H7 (cell line): ENCODE data around the gene PRICKLE3. TPM values are rescaled to one million over a fixed set of nuclear protein-coding genes. Genes with fewer than 3 reads are reported as not detected.
"Not testable (repeated sequence)": the region's sequence is repeated elsewhere in the genome, so short reads cannot be mapped to it uniquely, and the experiment has no call there.

Source experiments
- DNase-seq: peaks from one replicate; pipeline ENCODE4 v3.0.0; 2012
- H3K27me3 ChIP-seq: 2 replicates; pipeline ENCODE4 v1.6.0; 2011; ENCODE audit warnings: mild to moderate bottlenecking, low read length; ENCODE audit not compliant: control insufficient read depth, insufficient read depth
- H3K36me3 ChIP-seq: replicated peaks from 2 replicates; pipeline ENCODE4 v1.5.1; 2011; ENCODE audit warnings: low read length; ENCODE audit not compliant: control insufficient read depth, insufficient read depth
- H3K4me3 ChIP-seq: 2 replicates; pipeline ENCODE4 v1.5.1; 2011; ENCODE audit warnings: low read depth, mild to moderate bottlenecking, control low read depth, low read length, moderate library complexity; ENCODE audit not compliant: insufficient read depth
- total RNA-seq: library from RNA; depleted of rRNA; stranded (reverse); fragments of >200 nt; shearing (Covaris generic); gene quantifications from 2 replicates; pipeline ENCODE4 v1.2.3, GENCODE V29; 2014; rRNA removed

PRICKLE3 gene
- total RNA-seq, 1 experiment from 2014 or later = 8.9 TPM

DNA sequence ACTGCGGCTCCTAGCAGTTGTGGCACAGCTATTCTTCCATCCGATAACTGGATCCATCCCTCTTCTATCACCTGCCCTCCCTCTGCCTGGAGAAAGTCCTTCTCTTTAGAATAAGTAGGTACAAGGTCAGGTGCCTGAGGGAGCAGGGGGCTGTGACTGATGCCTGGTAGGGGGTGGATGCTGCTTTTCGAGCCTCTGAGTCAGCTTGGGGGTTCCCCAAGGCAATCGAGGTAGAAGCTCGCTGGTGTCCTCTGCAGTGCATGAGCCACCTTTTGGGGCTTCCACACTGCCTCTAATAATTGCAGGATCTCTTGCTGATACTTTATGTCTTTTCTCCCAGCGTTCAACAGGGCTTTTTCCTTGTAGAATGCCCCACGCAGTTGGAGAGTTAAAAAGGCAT, 43.0 kb downstream of the PRICKLE3 start:
- not testable (repeated sequence) for H3K36me3 ChIP-seq, H3K4me3 ChIP-seq, DNase-seq, H3K27me3 ChIP-seq

- not testable (repeated sequence) for H3K27me3 ChIP-seq, H3K4me3 ChIP-seq, DNase-seq, H3K36me3 ChIP-seq
These were observed 43.9 kb downstream of the PRICKLE3 start for GRCh38 chrX:49142264-49142663.

DNA sequence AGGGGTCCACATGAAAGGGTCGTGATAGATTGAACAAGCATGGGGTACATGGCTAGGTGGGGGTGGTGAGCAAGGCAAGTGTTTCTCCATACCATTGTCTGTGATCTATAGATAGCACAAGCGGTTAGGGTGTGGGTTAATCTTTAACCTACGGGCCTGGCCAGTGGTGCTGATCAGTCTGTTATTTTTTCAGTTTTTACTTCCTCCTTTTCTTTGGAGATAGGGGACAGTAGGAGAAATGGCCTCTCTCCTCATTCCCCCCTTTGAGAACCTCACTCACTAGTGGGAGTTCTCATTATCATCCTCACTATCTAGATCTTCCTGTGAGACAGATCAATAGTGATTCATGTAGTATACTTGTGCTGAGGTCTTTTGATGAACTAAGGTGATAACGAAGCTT, 46.5 kb downstream of the PRICKLE3 start:
- Histone ChIP-seq H3K4me3 (no peak overlapping the region), H3K27me3 (no peaks in the 10 kb centered on the region), H3K36me3 (no peaks in the 10 kb centered on the region)
- DNase-seq = no peak

GRCh38 chrX:49137492-49137891, 48.7 kb downstream of the PRICKLE3 start:
- DNase-seq = no peak
- Histone ChIP-seq H3K4me3 (no peak overlapping the region), H3K36me3 (no peaks in the 10 kb centered on the region), H3K27me3 (no peaks in the 10 kb centered on the region)

GRCh38 chrX:49133759-49134158, 52.4 kb downstream of the PRICKLE3 start:
- Histone ChIP-seq H3K27me3 (no peaks in the 10 kb centered on the region), H3K36me3 (no peaks in the 10 kb centered on the region), H3K4me3 (no peak overlapping the region)
- DNase-seq = no peak

GRCh38 chrX:49132275-49132674, 53.9 kb downstream of the PRICKLE3 start:
- H3K27me3 ChIP-seq, H3K4me3 ChIP-seq, DNase-seq, H3K36me3 ChIP-seq: not testable (repeated sequence)

- no peak for DNase-seq
- Histone ChIP-seq H3K36me3 (no peaks in the 10 kb centered on the region), H3K27me3 (no peaks in the 10 kb centered on the region), H3K4me3 (no peak overlapping the region)
These were observed 56.7 kb downstream of the PRICKLE3 start for GRCh38 chrX:49129427-49129826.

DNA sequence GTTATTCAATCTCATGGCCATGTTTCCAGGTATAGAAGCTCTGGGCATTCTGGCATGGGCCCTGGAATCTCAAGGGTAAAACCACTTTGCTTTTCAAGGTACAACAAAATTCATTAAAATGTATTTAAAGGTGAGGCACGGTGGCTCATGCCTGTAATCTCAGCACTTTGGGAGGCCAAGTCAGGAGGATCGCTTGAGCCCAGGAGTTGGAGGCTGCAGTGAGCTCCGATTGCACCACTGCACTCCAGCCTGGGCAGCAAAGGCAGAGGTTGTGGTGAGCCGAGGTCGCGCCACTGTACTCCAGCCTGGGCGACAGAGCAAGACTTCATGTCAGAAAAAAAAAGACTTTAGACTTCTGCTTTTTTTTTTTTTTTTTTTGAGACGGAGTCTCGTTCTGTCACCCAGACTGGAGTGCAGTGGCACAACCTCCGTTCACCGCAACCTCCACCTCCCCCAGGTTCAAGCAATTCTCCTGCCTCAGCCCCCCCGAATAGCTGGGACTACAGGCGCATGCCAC, 58.4 kb downstream of the PRICKLE3 start:
- DNase-seq, H3K27me3 ChIP-seq, H3K4me3 ChIP-seq, H3K36me3 ChIP-seq: not testable (repeated sequence)

Other genes with a start within 250 kb of the PRICKLE3 start
- 32.6 and 35.1 TPM in 2 replicates for gene OTUD5, start 228.8 kb downstream of the PRICKLE3 start, total RNA-seq
- 0.76 and 1.00 TPM in 2 replicates for gene KCND1, start 214.5 kb downstream of the PRICKLE3 start, total RNA-seq
- gene GRIPAP1, start 184.1 kb downstream of the PRICKLE3 start, total RNA-seq = 19.9 and 23.7 TPM in 2 replicates
- gene TFE3, start 143.0 kb downstream of the PRICKLE3 start, total RNA-seq = 41.6 and 45.9 TPM in 2 replicates
- 4.7 and 5.8 TPM in 2 replicates for gene CCDC120, start 127.4 kb downstream of the PRICKLE3 start, total RNA-seq
- gene PRAF2, start 112.4 kb downstream of the PRICKLE3 start, total RNA-seq = 6.3 and 6.7 TPM in 2 replicates
- 28.5 and 33.6 TPM in 2 replicates for gene WDR45, start 106.5 kb downstream of the PRICKLE3 start, total RNA-seq
- 24.4 and 31.4 TPM in 2 replicates for gene GPKOW, start 62.6 kb downstream of the PRICKLE3 start, total RNA-seq
- gene MAGIX, start 23.6 kb downstream of the PRICKLE3 start, total RNA-seq = 0.21 and 1.00 TPM in 2 replicates
- 1.1 and 1.5 TPM in 2 replicates for gene PLP2, start 14.5 kb downstream of the PRICKLE3 start, total RNA-seq
- 1.7 and 1.9 TPM in 2 replicates for gene SYP, start 13.8 kb upstream of the PRICKLE3 start, total RNA-seq
- 0.55 and 2.1 TPM in 2 replicates for gene CACNA1F, start 47.0 kb upstream of the PRICKLE3 start, total RNA-seq
- 11.1 and 13.7 TPM in 2 replicates for gene CCDC22, start 49.1 kb upstream of the PRICKLE3 start, total RNA-seq
- 0.14 and 0.37 TPM in 2 replicates for gene FOXP3, start 78.3 kb upstream of the PRICKLE3 start, total RNA-seq
- gene PPP1R3F, start 83.4 kb upstream of the PRICKLE3 start, total RNA-seq = 8.9 and 16.4 TPM in 2 replicates
- gene GAGE10, start 117.3 kb upstream of the PRICKLE3 start, total RNA-seq = not detected in 2 replicates
- not detected in 2 replicates for gene GAGE12J, start 135.7 kb upstream of the PRICKLE3 start, total RNA-seq
- gene GAGE13, start 145.2 kb upstream of the PRICKLE3 start, total RNA-seq = not detected in 2 replicates